Measurements from ENCODE around the gene EPHX1.

Gene EPHX1

DNA sequence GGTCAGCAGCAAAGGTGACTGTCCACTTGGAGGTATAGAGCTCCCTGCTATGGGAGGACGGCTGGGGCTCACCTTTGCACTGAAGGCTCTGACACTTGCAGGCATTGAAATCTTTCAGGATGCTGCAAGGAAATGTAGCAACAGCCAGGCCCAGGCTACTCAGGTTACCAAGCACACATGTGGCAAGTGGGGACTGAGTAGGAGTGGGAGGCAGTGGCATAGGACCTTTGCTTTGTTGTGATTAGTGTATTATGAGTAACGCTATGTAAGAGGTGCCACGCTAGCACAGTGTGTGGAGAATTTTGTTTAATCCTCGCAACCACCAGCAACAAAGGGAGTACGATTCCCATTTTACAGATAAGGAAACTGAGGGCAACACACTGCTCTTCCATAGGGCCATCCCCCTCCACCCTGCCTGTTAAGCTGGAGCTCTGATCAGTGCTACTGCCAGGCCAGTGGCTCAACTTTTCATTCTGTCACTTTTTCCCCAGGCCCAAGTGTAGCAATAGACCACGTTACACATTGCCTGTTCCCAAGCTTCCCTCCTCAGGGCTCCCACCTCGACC is 51.0 kb downstream of the EPHX1 start:
- no peak for DNase-seq (ENCODE audit: low read depth in 2 of 3, low spot score in 2 of 3)

DNA sequence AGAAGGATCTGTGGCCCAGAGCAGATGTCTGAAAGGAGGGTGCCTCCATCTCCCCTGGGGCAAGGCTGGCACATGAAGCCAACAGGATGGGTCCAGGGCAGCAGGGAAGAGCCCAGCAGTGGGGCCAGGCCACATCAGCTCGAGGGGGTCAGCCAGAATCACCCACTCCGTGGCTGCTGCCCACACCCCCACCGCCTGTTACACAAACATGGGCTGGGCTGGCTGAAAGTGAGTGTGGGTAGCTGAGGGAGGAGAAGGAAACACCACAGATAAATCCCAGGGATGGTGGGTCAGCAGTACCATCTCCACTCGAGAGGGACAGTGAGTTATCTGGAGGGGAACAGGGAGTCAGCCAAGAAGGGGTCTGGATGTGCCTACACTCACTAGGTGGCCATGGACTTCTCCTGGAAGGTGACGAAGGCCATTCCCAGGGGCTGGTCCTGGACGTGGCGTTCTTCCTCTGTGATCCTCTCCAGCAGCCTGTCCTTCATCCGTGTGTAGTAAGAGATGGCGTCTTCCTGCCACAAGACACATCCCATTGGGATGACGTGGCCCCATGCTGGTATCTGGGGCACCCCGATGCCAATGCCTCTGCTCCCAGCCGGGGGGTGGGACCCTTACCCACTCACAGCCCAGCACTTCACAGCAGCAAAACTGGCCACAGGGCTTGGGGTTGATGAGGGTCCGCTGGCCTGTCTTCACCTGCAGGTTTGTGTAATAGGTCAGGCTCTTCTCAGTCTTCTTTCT is 52.1 kb downstream of the EPHX1 start:
- no peak for DNase-seq (ENCODE audit: low read depth in 2 of 3, low spot score in 2 of 3)

DNA sequence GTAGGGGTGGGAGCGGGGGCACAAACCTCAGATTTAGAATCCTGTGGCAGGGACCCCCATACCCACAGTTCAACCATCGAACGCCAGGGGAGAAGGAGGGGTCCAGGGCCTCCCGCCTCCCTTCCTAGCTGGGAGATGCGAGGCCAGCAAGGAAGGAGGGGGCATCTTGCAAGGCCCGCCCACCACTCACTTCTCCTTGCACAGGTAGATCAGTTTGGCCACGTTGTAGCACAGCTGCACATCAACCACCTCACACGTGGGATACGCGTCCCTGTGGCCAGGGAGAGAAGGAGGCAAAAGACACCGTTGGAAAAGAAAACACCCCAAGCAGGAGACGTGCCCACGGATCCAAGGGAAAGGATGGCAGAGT is 52.6 kb downstream of the EPHX1 start:
- DNase-seq (ENCODE audit: low read depth in 2 of 3, low spot score in 2 of 3) = no peak

DNA sequence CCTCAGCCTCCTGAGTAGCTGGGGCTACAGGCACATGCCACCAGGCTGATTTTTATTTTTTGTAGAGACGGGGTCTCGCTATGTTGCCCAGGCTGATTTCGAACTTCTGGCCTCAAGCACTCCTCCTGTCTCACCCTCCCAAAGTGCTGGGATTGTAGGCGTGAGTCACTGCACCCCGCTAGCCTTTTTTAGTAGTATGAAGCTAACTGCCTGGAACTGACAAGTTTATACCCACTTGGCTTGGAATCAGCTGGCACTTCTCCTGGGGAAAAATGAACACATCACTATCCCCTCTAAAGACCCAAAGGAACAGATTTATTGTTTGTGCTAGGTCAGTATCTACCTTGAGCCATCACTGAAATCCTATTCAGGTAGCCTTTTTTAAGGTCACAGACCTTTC is 53.2 kb downstream of the EPHX1 start:
- DNase-seq (ENCODE audit: low read depth in 2 of 3, low spot score in 2 of 3) = no peak

DNA sequence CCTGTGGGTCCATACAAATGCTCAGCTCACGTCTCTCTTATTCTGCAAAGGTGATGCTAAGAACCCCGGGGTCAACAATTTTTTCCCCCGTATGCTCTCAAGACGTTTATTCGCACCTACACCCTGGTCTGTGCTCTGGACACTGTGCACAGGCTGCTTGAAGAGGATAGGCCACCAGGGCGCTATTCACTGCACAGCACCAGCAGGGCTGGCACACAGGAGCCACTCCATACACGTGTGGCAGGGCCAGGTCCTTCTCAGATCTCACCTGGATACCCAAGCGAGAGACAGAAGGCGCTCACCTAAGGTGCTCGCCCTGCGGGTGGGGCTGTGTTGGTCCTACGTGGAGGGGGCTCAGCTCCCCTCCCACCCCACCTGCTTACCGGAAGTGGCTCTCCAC is 55.6 kb downstream of the EPHX1 start:
- DNase-seq (ENCODE audit: low read depth in 2 of 3, low spot score in 2 of 3) = no peak

DNA sequence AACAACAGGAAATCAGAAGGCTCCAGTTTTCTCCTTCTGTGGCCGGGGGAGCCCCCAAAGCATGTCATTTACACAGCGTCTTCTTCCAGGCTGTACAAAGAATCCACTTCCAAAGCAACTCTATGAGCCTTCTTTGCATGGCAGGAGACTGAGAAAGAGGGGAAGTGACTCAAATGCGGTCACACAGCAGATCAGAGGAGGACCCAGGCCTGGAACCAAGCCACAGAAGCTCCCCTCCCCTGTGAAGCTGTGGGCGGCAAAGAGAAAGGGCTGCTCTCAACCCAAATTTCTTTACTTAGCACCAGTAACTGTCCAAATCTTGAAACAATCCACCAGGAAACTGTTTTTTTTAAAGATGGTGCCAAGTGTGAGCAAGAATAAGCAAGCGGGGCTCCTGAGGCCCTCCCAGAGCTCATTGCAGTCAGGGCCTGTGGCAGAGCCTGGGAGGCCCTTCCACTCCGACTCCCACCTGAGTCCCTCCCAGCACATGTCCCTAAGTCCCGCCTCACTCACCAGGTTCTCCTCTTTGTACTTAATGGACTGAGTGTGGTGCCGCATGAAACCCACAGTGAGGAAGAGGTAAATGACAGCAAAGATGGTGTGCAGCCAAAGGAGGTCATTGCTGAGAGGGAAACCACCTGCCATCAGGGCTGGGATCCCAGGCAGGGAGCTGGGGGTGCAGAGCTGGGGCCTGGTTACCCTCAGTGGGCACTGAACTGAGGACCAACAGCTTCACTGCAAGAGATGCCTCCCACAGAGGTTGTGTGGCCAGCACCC is 56.3 kb downstream of the EPHX1 start:
- peak in 1 of 3 experiments; percentile 51 for DNase-seq (ENCODE audit: low read depth in 2 of 3, low spot score in 2 of 3)

DNA sequence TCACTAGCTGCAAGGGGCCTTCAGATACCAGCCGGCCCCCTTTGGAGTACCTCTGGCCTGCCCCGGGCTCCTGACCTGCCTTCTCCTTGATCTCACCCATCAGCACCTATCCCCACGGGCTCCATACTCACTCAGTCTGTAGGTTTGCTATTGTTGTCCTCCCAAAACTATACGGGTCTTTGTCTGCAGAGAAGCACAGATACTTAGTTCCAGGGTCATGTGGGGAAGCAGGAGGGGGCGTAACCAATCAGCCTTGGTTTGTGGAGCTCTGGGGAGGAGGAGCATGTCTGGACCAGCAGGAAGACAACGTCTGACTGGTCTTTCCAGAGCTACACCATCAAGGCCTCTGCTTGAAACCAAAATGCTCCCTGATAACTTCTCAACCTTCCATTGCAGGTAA is 57.1 kb downstream of the EPHX1 start:
- no peak for DNase-seq (ENCODE audit: low read depth in 2 of 3, low spot score in 2 of 3)

DNA sequence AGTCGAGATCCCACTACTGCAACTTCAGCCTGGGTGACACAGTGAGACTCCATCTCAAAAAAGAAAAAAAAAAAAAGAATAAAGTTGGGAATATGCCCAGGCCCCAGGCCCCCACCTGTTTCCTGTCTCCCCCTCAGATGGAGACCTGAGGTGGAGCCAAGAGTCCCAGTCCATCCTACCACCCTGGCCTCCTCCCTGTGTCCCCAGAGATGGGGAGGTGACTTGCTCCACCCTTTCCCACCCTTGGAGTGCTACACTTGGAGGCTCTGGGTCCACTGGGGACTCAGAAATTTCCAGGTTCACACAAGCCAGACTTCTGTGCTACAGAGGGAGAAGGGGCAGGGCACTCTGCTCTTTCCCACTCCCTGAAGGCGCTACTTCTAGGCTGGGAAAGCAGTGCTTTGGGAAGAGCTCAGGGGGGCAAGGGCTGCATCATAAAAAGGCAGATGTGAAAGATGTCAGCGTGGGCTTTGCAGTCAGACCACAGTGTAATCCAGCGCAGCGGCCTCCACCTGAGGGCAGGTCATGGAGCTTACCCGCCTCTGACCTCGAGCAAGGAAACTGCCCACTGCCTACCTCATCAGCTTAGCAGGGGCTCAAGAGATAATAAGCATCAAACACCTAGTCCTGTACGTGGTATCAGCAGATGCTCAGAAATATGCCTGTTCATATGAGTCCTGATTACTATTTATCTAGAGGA is 58.9 kb downstream of the EPHX1 start:
- DNase-seq (ENCODE audit: low read depth in 2 of 3, low spot score in 2 of 3) = no peak

DNA sequence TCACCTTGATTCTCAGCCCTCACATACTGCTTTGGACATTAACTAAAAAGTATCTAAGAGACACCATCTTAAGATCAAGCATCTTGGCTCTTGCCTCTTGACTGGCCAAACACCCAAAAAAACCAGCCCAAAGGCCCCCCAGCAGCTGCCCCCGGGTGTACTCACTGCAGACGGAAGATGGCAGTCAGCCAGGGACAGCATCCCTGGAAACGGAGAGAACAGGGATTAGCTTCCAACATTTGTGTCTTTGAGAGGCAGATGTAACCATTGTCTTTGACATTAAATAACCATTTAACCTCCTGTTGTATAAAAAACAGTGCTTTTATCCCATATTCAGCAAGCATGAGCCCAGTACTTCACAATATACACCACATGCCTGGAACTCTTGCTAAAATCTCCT is 61.0 kb downstream of the EPHX1 start:
- DNase-seq (ENCODE audit: low read depth in 2 of 3, low spot score in 2 of 3) = no peak

DNA sequence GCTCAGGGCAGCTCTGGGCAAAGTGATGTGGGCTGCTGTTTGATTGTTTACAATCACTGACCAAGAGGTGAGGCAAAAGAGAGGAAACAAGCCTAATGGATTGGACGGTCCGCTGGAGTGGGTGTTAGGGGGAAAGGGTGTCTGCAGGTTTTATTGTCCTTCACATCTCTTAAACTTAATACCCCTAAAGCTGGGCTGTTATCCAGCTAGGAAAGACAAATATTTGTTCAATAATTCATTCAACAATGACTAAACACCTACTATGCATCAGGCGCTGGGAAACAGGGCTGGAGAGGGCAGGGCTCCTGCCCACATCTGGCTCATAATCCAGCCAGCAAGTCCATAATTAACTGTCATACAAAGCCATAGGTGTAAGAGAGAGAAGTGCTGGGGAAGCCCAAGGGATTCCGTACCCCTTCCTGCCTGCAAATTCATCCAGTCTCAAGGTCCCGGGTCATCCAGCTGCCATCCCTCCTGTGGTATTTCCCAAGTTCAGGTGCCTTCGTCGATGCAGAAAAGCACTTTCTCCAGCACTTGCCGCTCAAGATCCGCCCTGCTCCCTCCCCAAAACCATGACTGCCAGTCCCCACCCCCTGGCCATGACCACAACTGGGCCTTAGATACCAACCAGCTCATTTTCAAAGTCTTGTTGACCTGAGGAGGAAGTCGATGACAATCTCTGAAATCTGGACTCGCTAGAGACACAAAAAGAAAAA is 61.6 kb downstream of the EPHX1 start:
- no peak for DNase-seq (ENCODE audit: low read depth in 2 of 3, low spot score in 2 of 3)

DNA sequence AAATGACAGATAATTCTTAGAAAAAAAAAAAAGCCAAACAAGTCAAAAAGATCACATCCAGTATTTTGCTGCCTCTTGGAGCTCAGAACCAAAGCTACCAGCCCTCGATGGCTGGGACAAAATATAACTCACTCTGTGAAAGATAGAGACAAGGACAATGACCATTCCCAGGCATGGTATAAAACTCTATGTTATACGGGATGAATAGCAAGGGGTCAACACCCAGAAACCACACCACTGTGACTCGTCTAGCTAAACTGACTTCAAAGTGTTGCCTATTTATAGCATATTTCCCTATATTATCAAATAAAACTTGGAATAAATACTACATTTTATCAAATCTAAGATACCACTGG is 62.1 kb downstream of the EPHX1 start:
- no peak for DNase-seq (ENCODE audit: low read depth in 2 of 3, low spot score in 2 of 3)

DNA sequence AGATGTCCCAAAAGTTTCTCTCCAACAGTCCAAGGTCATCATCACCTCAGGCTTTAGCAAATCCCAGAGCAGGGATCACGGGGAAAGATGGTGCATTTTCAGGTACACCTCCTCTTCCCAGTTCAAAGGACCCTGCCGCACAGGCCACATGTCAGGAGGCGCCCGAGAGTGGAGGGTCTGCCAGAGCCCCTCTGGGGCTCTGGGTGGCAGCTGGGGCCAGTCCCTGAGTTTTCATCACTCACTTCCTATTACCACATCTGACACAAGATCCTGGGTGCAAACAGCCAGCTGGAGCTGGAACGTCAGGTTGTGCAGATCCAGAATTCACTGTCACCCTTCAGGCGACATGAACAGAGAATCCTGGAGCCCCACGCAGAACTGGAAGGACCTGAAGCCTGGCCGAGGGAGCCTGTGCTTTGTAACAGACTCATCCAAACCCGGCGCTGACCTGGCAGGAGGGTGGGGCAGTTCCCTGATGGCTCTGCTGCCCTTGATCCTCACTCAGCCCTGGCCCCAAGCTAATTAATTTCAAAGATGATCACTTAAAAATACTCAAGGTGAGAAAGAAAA is 63.4 kb downstream of the EPHX1 start:
- DNase-seq (ENCODE audit: low read depth in 2 of 3, low spot score in 2 of 3) = no peak

DNA sequence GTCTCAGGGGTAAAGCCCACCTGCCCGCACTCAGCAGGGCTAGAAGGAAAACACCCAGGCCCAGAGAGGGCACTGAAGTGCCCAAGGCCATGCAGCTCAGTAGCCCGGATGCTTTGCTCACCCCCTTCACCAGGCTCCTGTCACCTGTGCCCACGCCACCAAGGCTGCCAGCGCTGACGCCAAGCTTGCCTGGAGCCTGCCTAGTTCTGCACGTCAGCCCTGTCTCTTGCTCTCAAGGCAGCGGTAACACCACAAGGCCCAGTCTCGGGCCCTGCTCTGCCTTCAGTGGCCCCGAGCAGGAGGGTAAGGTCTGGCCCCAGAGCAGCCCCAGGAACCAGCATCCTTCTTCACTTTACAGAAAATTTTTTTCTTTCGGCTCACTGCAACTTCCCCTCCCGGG is 64.5 kb downstream of the EPHX1 start:
- no peak for DNase-seq (ENCODE audit: low read depth in 2 of 3, low spot score in 2 of 3)

DNA sequence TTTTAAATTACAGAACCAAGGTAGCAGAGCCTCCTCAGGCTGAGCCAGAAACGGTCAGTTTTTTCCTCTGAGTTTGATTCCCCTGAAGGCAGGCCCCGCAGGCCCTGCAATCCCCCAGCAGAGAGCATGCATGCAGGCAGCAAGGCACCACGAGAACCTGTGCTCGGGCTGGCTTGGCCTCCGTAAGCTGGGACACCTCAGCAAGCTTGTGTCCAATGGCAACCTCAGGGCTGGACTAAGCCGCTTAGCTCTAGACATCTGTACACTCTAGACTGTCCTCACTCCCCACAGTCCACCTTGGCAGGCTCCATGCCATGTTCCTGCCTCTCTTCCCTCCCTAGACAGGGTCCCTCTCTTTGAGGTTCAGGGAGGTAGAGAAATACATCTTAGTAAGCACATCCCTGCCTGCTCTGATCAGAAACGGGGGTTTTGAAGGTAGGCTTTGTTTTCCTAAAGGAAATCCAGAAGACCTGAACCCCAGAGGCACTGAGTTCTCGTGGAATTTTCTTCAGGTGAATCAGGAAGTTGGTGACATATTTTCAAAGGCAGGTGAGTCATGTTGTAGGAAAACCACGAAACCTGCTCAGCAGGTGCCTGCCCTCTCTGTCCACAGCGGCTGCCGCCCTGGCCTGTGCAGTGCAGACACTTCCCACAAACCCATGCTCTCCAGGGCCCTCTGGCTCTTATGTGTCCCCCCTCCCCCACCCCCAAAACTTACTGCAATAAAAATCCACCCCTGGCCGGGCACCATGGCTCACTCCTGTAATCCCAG is 65.3 kb downstream of the EPHX1 start:
- no peak for DNase-seq (ENCODE audit: low read depth in 2 of 3, low spot score in 2 of 3)

DNA sequence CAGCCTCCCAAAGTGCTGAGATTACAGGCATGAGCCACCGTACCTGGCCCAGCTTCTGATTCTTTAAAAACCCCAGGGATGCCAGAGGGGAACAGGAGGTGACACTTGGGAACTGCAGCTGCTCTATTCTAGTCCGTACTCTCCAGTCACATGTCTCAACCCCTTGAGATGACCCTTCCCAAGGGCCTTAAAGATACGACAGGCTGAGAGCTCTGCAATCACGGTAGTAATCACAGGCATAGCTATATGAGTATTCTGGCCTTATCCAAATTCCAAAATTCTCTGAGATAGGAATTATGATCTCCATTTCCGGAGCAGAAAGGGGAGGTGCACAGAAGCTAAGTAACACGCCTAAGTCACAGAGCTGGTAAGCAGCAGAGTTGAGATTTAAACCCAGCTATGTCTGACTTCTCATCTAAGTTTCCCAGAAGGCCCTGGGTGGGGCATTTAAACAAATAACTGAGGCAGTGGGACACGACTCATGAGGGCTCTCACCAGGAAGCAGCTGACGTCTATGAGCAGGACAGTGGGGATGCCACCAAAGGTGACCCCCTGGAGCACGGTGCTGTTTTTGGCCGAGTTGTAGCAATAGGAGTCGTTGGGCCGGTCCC is 67.1 kb downstream of the EPHX1 start:
- DNase-seq (ENCODE audit: low read depth in 2 of 3, low spot score in 2 of 3) = no peak

DNA sequence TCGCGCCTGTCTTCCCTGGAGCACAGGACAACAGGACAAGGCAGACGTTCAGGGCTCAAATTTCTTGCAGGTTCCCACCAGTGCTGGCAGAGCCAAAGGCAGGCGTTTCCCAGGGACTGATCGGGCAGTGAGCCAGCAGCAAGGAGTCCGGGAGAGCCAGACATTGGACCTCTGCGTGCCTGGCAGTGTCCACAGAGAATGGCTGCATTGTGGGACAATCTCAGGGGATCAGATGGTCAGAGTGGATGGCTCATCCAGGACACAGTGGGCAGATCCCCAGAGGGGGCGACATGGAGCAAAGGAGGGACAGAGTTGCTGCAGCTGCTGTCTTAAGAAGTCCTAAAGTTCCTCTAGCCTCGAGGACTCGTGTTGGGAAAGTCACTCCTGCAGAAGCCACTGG is 67.7 kb downstream of the EPHX1 start:
- DNase-seq (ENCODE audit: low read depth in 2 of 3, low spot score in 2 of 3) = no peak

DNA sequence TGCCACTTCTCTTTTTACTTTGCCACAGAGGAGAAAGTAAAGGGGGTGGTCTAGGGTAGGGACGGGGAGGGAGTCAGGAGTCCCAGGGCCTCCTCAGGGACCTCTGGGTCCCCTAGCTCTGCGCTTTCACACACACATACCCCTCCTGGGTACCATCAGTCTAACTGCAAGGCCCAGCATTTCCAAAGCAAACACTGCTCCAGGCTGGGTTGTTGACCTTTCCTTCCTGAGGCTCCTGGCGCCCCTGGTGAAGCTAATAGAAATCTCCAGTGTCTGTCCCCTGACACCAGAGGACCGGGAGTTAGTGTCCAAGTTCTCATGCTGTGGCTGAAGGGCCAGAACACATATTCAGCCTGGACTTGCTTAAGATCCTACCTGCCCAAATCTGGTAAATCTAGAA is 68.4 kb downstream of the EPHX1 start:
- no peak for DNase-seq (ENCODE audit: low read depth in 2 of 3, low spot score in 2 of 3)

DNA sequence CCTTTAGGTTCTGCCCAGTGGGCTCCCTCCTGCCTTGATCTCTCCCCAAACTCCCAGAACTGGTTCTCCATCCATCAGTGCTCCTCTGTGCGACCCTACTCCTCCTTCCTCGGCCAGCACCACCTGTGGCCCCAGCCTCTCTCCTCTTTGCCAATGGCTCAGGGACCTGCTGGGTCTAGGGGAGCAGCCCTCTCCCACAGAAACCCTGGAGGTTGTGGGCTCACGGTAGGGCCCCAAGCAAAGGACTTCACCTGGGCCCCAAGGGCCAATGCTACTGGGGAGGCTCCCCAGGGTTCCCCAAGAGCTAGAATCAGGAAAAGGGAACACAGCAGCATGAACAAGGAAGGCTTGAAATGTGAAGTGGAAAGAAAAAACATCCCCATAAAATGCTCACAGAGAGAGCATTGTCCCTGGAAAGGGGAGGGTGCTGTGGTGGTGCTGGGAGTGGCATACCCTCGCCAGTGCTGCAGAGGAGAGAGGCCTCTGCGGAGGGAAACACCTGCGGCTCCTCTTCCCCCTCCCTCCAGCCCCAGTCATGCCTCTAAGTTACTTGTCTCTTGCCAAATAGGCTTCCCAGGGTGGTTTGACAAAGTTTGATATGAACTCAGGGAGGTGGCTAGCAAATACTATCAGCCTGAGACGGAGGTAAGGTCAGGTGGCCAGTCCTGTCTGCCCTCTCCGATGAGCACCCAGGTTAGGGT is 69.7 kb downstream of the EPHX1 start:
- no peak for DNase-seq (ENCODE audit: low read depth in 2 of 3, low spot score in 2 of 3)

DNA sequence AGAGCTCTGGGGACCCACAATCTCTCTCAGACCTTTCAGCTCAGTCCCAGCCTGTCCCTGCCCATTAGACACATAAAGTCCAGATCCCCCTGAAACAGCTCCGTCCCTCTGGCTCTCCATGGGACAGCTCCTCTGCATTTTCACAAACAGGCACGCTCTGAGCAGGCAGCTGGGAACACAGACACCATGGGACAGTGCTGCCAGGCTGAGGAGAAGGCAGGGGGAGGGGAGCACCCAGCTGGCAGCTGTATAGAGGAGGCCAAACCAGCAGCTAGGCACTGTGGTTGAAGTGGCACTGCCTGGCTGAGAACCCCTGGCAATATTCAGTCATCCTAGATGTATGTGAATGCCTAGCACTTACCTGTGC is 70.3 kb downstream of the EPHX1 start:
- DNase-seq (ENCODE audit: low read depth in 2 of 3, low spot score in 2 of 3) = no peak
